Measurements from ENCODE around the gene ZCCHC9.

- no peak for TF ChIP-seq CTCF (IDR thresholded peaks at IDR 0.05)
- TF ChIP-seq POLR2A (IDR thresholded peaks at IDR 0.05): no peak
- TF ChIP-seq POLR2AphosphoS5 (IDR thresholded peaks at IDR 0.05): no peak
- TF ChIP-seq EP300 (IDR thresholded peaks at IDR 0.05): no peak
Measured at GRCh38 chr5:81337803-81338202, 36.4 kb downstream of the ZCCHC9 start.
